ENCODE measurements around the gene POLR1A.

DNA sequence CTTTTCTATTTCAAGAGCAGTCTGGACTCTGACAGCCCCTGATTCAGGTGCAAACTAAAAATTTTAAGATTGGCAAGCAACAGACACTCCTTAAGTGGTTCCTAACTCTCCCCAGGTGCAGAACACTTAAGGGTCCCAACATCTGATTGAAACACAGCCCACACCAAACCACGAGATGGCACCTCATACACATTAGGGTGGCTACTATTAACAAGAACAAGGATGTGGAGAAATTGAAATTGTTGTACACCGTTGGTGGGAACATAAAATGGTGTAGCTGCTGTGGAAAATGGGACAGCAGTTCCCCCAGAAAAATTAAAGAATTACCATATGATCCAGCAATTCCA lies 82.3 kb downstream of the POLR1A start:
- TF ChIP-seq, protein P1, sequence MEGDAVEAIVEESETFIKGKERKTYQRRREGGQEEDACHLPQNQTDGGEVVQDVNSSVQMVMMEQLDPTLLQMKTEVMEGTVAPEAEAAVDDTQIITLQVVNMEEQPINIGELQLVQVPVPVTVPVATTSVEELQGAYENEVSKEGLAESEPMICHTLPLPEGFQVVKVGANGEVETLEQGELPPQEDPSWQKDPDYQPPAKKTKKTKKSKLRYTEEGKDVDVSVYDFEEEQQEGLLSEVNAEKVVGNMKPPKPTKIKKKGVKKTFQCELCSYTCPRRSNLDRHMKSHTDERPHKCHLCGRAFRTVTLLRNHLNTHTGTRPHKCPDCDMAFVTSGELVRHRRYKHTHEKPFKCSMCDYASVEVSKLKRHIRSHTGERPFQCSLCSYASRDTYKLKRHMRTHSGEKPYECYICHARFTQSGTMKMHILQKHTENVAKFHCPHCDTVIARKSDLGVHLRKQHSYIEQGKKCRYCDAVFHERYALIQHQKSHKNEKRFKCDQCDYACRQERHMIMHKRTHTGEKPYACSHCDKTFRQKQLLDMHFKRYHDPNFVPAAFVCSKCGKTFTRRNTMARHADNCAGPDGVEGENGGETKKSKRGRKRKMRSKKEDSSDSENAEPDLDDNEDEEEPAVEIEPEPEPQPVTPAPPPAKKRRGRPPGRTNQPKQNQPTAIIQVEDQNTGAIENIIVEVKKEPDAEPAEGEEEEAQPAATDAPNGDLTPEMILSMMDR (IDR thresholded peaks at IDR 0.05): no peak
- no peak for TF ChIP-seq ZFX (IDR thresholded peaks at IDR 0.05; ENCODE audit: borderline replicate concordance)

Data from 22Rv1 (cell line).